Gastrocnemius medialis (tissue), 4 donors: ENCODE data around the gene BLOC1S5. TPM values are rescaled to one million over a fixed set of nuclear protein-coding genes. Genes with fewer than 3 reads are reported as not detected.
A peak's percentile ranks its signal among the peaks of the same experiment; 100 is the strongest.

Experiments used
- ATAC-seq, 2 donors: fragments of 150-250 bp; one replicate each; pipeline ENCODE4 v1.9.1; 2016
- DNase-seq, 2 donors: peaks; one replicate each; pipeline ENCODE4 v3.0.0-alpha.2; 2019
- H3K27ac ChIP-seq, 4 donors: fragments of 200-600 bp; sonication (generic); 1 replicate in 1 of 4; 2 replicates in 3 of 4; pipeline ENCODE4 v1.5.1; 2016 to 2018; ENCODE audit warnings: mild to moderate bottlenecking in 2 of 4, moderate library complexity in 1 of 4
- H3K27me3 ChIP-seq, 3 donors: fragments of 200-600 bp; sonication (generic) in 2 of 3; 1 replicate in 1 of 3; 2 replicates in 2 of 3; pipeline versions ENCODE4 v1.5.1 to v1.6.0; 2016 to 2019; ENCODE audit warnings: mild to moderate bottlenecking in 1 of 3, moderate library complexity in 1 of 3
- H3K36me3 ChIP-seq, 2 donors: fragments of 200-600 bp; sonication (generic) in 1 of 2; one replicate each; pipeline ENCODE4 v1.5.1; 2017 to 2018
- H3K4me1 ChIP-seq, 2 donors: fragments of 200-600 bp; sonication (generic) in 1 of 2; one replicate each; pipeline ENCODE4 v1.5.1; 2016 to 2017; ENCODE audit warnings: mild to moderate bottlenecking in 2 of 2
- H3K4me3 ChIP-seq, 4 donors: fragments of 200-600 bp; sonication (generic) in 3 of 4; 1 replicate in 1 of 4; 2 replicates in 3 of 4; pipeline ENCODE4 v1.5.1; 2016 to 2019; ENCODE audit warnings: mild to moderate bottlenecking in 2 of 4
- H3K9me3 ChIP-seq, 3 donors: fragments of 200-600 bp; sonication (generic) in 2 of 3; 1 replicate in 1 of 3; 2 replicates in 2 of 3; pipeline ENCODE4 v1.5.1; 2016 to 2019
- CTCF ChIP-seq, 5 experiments: fragments of 450-650 bp in 3 of 5; fragments of 200-600 bp in 2 of 5; sonication (generic) in 2 of 5; IDR thresholded peaks in 4 of 5; conservative IDR thresholded peaks in 1 of 5; 1 replicate in 4 of 5; 2 replicates in 1 of 5; pipeline ENCODE4 v1.5.1; 2016 to 2019; ENCODE audit warnings: antibody characterized with exemption in 5 of 5, mild to moderate bottlenecking in 3 of 5, moderate library complexity in 3 of 5
- POLR2A ChIP-seq, 2 donors: fragments of 450-650 bp; IDR thresholded peaks; one replicate each; pipeline ENCODE4 v1.6.1; 2017; ENCODE audit warnings: antibody characterized with exemption in 2 of 2, mild to moderate bottlenecking in 2 of 2, moderate library complexity in 2 of 2
- in situ Hi-C, 4 donors: fragments of 200-750 bp; cut with MboI; loops; one replicate each; pipeline versions ENCODE4 v1.15.0 to v1.8.0; 2017; ENCODE audit warnings: low sequenced_read_pairs in 4 of 4
- intact Hi-C: fragments of 100-400 bp; cut with DNase I; formaldehyde crosslinking; loops from one replicate; pipeline ENCODE4 v1.15.1; 2023; ENCODE audit warnings: low total_unique reads
- total RNA-seq, 4 donors: library from RNA; depleted of rRNA; stranded (reverse); fragments of >200 nt; gene quantifications; one replicate each; pipeline versions ENCODE4 v1.1.0 to v1.2.3, GENCODE V29; 2016

Gene BLOC1S5
- total RNA-seq, 4 donors from 2014 or later = 5.4 to 13.6 (median 9.4) TPM

- H3K27me3 ChIP-seq = no peaks in the 10 kb centered on the region
- DNase-seq (no peak), ATAC-seq (no peak)
- peaks cover 0 to 54% of the 10 kb centered on the region in 2 donors for H3K36me3 ChIP-seq
- peaks cover 11 to 19% of the 10 kb centered on the region in 2 donors for H3K4me1 ChIP-seq
- intact Hi-C loops = no loop called here
- in situ Hi-C loops = loop anchor here in 1 of 4 donors (25.0 kb wide), 1 partner anchor 349 kb away; the partner anchor contains the start of gene SLC35B3
- TF ChIP-seq CTCF (IDR thresholded peaks at IDR 0.05 in 4 of 5, conservative IDR thresholded peaks at IDR 0.05 in 1 of 5) = no peak
- no peak for TF ChIP-seq POLR2A (IDR thresholded peaks at IDR 0.05)
- H3K4me3 ChIP-seq = no peak overlapping the region
- no peaks in the 10 kb centered on the region for H3K9me3 ChIP-seq
- no peak overlapping the region for H3K27ac ChIP-seq
Observed at GRCh38 chr6:8087870-8088754, 23.9 kb upstream of the BLOC1S5 start.

- intact Hi-C loops (no loop called here), in situ Hi-C loops (loop anchor here in 1 of 4 donors (25.0 kb wide), 1 partner anchor 350 kb away; the partner anchor contains the start of gene SLC35B3)
Observed at GRCh38 chr6:8086755-8087306, 22.6 kb upstream of the BLOC1S5 start.

GRCh38 chr6:8085053-8085511 is 20.9 kb upstream of the BLOC1S5 start:
- Histone ChIP-seq H3K4me1 (peaks cover 19 to 27% of the 10 kb centered on the region in 2 donors), H3K27me3 (no peaks in the 10 kb centered on the region), H3K4me3 (no peak overlapping the region), H3K27ac (peak overlapping the region in 2 of 4 donors; percentile 31 to 40), H3K36me3 (peaks cover 0 to 43% of the 10 kb centered on the region in 2 donors), H3K9me3 (no peaks in the 10 kb centered on the region)
- TF ChIP-seq POLR2A (IDR thresholded peaks at IDR 0.05) (no peak), CTCF (IDR thresholded peaks at IDR 0.05 in 4 of 5, conservative IDR thresholded peaks at IDR 0.05 in 1 of 5) (no peak)
- DNase-seq (peak in 1 of 2 donors; percentile 54), ATAC-seq (peak; percentile 30 to 73)
- in situ Hi-C loops = loop anchor here in 1 of 4 donors (25.0 kb wide), 1 partner anchor 352 kb away; the partner anchor contains the start of gene SLC35B3
- intact Hi-C loops = loop anchor here (2.0 kb wide), 1 partner anchor 20 kb away; the partner anchor contains the start of gene BLOC1S5

More at GRCh38 chr6:8086755-8087306, 22.6 kb upstream of the BLOC1S5 start:
- no peak for TF ChIP-seq POLR2A (IDR thresholded peaks at IDR 0.05)
- TF ChIP-seq CTCF (IDR thresholded peaks at IDR 0.05 in 4 of 5, conservative IDR thresholded peaks at IDR 0.05 in 1 of 5) = no peak
- Histone ChIP-seq H3K27me3 (no peaks in the 10 kb centered on the region), H3K4me1 (peaks cover 19 to 27% of the 10 kb centered on the region in 2 donors), H3K27ac (no peak overlapping the region), H3K9me3 (no peaks in the 10 kb centered on the region), H3K4me3 (no peak overlapping the region), H3K36me3 (peaks cover 0 to 54% of the 10 kb centered on the region in 2 donors)
- DNase-seq (no peak), ATAC-seq (no peak)

- intact Hi-C loops = loop anchor here (2.0 kb wide), 1 partner anchor 20 kb away; the partner anchor contains the start of gene BLOC1S5
- in situ Hi-C loops = loop anchor here in 1 of 4 donors (25.0 kb wide), 1 partner anchor 353 kb away; the partner anchor contains the start of gene SLC35B3
- Histone ChIP-seq H3K27me3 (no peaks in the 10 kb centered on the region), H3K27ac (peak overlapping the region in 2 of 4 donors; percentile 31 to 40), H3K4me1 (peaks cover 19 to 27% of the 10 kb centered on the region in 2 donors), H3K9me3 (no peaks in the 10 kb centered on the region), H3K36me3 (peaks cover 0 to 38% of the 10 kb centered on the region in 2 donors), H3K4me3 (no peak overlapping the region)
- no peak for DNase-seq
- TF ChIP-seq POLR2A (IDR thresholded peaks at IDR 0.05) (no peak), CTCF (IDR thresholded peaks at IDR 0.05 in 4 of 5, conservative IDR thresholded peaks at IDR 0.05 in 1 of 5) (no peak)
- no peak for ATAC-seq
Observed at GRCh38 chr6:8084586-8084985, 20.4 kb upstream of the BLOC1S5 start.
